ENCODE data around the gene NUMB. TPM values are rescaled to one million over a fixed set of nuclear protein-coding genes. Genes with fewer than 3 reads are reported as not detected.

The NUMB gene
- total RNA-seq, 2 donors from 2014 or later = 43.8 to 45.2 TPM

DNA sequence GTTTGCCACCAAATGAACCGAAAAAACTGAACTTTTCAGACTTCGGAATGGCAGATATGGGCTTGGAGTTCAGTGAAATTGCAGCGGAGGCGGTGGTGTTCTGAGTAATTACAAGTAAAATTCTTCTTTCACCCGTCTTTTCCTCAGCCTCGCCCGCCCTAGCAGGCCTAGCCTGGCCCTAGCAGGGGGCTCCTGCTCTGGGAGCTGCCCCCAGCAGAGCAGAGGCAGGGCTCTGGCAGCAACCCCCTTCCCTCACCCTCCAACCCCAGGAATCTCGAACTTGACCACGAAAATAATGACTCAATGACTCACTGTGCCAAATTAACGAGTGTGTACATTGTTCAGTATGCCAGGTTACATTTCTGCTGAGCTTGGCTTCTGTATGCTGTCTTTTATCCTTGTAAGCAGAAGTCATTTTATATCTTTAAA, 219.9 kb downstream of the NUMB start:
- 36 to 49% methylated on average over 10 of the region's 10 CpGs for whole genome bisulfite sequencing, 2 donors
- peaks cover 0 to 18% of the 10 kb centered on the region in 2 donors for H3K27me3 ChIP-seq
- intact Hi-C loops (cut with DNase I) = no loop called here
- TF ChIP-seq, protein P1, sequence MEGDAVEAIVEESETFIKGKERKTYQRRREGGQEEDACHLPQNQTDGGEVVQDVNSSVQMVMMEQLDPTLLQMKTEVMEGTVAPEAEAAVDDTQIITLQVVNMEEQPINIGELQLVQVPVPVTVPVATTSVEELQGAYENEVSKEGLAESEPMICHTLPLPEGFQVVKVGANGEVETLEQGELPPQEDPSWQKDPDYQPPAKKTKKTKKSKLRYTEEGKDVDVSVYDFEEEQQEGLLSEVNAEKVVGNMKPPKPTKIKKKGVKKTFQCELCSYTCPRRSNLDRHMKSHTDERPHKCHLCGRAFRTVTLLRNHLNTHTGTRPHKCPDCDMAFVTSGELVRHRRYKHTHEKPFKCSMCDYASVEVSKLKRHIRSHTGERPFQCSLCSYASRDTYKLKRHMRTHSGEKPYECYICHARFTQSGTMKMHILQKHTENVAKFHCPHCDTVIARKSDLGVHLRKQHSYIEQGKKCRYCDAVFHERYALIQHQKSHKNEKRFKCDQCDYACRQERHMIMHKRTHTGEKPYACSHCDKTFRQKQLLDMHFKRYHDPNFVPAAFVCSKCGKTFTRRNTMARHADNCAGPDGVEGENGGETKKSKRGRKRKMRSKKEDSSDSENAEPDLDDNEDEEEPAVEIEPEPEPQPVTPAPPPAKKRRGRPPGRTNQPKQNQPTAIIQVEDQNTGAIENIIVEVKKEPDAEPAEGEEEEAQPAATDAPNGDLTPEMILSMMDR (IDR thresholded peaks at IDR 0.05) = no peak
- peak in 2 of 3 donors; percentile 21 to 28 for TF ChIP-seq POLR2A (IDR thresholded peaks at IDR 0.05)
- peaks cover 29% of the 10 kb centered on the region for H3K4me1 ChIP-seq
- H3K27ac ChIP-seq = peak overlapping the region in 1 of 4 donors; percentile 16
- H3K9me3 ChIP-seq = no peaks in the 10 kb centered on the region
- H3K36me3 ChIP-seq (replicated peaks in 1 of 2; ENCODE audit: insufficient read depth in 1 of 2, low read depth in 2 of 2) = no peaks in the 10 kb centered on the region
- ATAC-seq (peak; percentile 38), DNase-seq (no peak)
- no peak overlapping the region for H3K4me3 ChIP-seq

DNA sequence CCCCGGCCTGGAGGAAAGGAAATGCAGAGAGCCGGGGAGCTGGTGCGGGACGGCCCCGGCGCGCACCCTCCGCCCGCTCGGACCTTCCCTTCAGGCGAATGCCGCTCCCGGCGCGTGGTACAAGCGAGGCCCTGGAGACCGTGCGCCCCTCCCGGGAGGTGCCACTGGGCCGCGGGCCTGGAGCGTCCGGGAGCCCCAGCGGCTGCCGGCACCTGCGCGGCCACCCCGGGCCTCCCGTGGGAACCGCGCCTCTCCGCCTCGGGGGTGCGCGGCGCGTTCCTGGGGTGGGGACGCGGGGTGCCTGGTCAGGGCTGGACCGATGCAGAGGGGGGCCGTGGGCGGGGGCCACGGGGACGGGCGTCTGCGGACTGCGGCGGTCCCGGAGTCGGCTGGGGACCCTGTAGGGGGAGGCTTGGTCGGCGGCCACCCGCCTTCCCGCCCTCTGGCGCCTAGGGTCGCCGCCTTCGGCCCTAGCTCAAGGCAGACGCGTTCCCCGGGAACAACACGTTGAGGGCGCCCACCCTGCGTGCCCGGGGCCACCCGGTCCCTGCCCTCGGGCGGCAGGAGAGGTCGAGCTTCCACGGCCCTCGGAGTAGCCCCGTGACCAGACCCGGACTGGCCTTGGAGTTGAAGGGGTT, 220.4 kb downstream of the NUMB start:
- peak overlapping the region in 1 of 2 donors; percentile 35 for H3K4me3 ChIP-seq
- peak; percentile 38 for ATAC-seq
- no peaks in the 10 kb centered on the region for H3K36me3 ChIP-seq (replicated peaks in 1 of 2; ENCODE audit: insufficient read depth in 1 of 2, low read depth in 2 of 2)
- peaks cover 29% of the 10 kb centered on the region for H3K4me1 ChIP-seq
- H3K27me3 ChIP-seq = peaks cover 0 to 18% of the 10 kb centered on the region in 2 donors
- TF ChIP-seq, protein P1 (IDR thresholded peaks at IDR 0.05) = no peak
- no peak for TF ChIP-seq POLR2A (IDR thresholded peaks at IDR 0.05)
- 5 to 17% methylated on average over 12 to 49 of the region's 73 CpGs for WGBS, 2 donors
- intact Hi-C loops (cut with DNase I) = no loop called here
- H3K27ac ChIP-seq = peak overlapping the region in 1 of 4 donors; percentile 16
- no peaks in the 10 kb centered on the region for H3K9me3 ChIP-seq
- DNase-seq = no peak

DNA sequence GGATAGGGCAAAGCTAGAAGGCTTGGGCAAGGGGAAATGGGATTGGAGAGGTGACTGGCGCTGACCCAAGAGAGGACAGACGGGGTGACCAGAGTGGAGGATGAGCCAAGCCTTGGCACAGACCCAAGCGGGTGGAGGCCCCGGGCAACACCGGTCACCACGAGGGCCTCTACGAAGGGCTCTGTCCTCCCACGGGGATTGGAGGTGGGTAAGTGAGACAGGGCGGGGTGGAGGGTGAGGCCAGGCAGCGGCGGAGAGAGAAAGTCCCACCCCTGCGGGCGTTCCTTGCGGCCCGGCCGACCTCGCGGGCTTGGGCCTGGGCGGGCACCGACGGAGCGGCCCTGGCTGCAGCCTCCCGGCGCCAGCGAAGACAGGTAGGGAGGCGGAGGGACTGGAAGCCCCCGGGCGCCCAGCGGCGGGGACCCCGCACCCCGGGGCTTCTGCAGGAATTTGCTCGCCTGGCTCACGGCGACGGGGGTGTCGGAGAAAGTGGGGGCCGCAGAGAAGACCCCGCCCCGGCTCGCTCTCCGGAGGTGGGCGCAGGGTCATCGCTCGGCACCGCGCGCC, 221.0 kb downstream of the NUMB start, which contains the start of gene PAPLN:
PAPLN (plus strand) TSS at position 288 of the 567 bp plus-strand sequence. CDS start 2,273 bp downstream, outside the sequence.
- peak; percentile 43 for ATAC-seq
- Histone ChIP-seq H3K36me3 (replicated peaks in 1 of 2; ENCODE audit: insufficient read depth in 1 of 2, low read depth in 2 of 2) (no peaks in the 10 kb centered on the region), H3K9me3 (no peaks in the 10 kb centered on the region), H3K27me3 (peaks cover 0 to 18% of the 10 kb centered on the region in 2 donors), H3K4me3 (peak within 1 kb of the TSS in 1 of 2 donors; percentile 35), H3K27ac (peak within 1 kb of the TSS in 1 of 4 donors; percentile 16), H3K4me1 (peaks cover 29% of the 10 kb centered on the region)
- DNase-seq = peak in 3 of 4 donors; percentile 25 to 44 (median 37)
- TF ChIP-seq POLR2A (IDR thresholded peaks at IDR 0.05) = no peak
- TF ChIP-seq, protein P1 (IDR thresholded peaks at IDR 0.05) = no peak
- intact Hi-C loops (cut with DNase I) = no loop called here
- WGBS, 2 donors = 8 to 29% methylated on average over 6 to 43 of the region's 48 CpGs

DNA sequence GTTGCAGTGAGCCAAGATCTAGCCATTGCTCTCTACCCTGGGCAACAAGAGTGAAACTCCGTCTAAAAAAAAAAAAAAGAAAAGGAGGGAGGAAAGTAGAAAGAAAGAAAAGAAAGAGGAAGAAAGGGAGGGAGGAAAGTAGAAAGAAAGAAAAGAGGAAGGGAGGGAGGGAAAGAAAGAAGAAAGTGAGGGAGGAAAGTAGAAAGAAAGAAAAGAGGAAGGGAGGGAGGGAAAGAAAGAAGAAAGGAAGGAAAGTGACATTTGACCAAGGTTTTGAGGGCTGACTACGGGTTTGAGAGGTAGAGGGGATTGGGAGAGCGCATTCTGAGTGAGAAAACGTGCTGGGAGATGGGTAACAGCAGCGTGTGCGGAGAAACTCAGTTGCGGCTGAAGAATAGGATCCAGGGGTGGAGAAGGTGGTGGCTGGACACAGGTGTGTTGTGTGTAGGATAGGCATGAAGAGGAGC, 221.6 kb downstream of the NUMB start:
- 71 to 89% methylated on average over 6 of the region's 7 CpGs for WGBS, 2 donors
- peaks cover 0 to 18% of the 10 kb centered on the region in 2 donors for H3K27me3 ChIP-seq
- H3K4me1 ChIP-seq = peaks cover 29% of the 10 kb centered on the region
- H3K4me3 ChIP-seq = no peak overlapping the region
- no peaks in the 10 kb centered on the region for H3K9me3 ChIP-seq
- ATAC-seq (no peak), DNase-seq (no peak)
- no peak for TF ChIP-seq POLR2A (IDR thresholded peaks at IDR 0.05)
- TF ChIP-seq, protein P1 (IDR thresholded peaks at IDR 0.05) = no peak
- no peak overlapping the region for H3K27ac ChIP-seq
- intact Hi-C loops (cut with DNase I) = no loop called here
- no peaks in the 10 kb centered on the region for H3K36me3 ChIP-seq (replicated peaks in 1 of 2; ENCODE audit: insufficient read depth in 1 of 2, low read depth in 2 of 2)
